ENCODE results near the gene PLAAT3.
"Not testable (repeated sequence)": the region's sequence is repeated elsewhere in the genome, so short reads cannot be mapped to it uniquely, and the experiment has no call there.

PLAAT3 gene

DNA sequence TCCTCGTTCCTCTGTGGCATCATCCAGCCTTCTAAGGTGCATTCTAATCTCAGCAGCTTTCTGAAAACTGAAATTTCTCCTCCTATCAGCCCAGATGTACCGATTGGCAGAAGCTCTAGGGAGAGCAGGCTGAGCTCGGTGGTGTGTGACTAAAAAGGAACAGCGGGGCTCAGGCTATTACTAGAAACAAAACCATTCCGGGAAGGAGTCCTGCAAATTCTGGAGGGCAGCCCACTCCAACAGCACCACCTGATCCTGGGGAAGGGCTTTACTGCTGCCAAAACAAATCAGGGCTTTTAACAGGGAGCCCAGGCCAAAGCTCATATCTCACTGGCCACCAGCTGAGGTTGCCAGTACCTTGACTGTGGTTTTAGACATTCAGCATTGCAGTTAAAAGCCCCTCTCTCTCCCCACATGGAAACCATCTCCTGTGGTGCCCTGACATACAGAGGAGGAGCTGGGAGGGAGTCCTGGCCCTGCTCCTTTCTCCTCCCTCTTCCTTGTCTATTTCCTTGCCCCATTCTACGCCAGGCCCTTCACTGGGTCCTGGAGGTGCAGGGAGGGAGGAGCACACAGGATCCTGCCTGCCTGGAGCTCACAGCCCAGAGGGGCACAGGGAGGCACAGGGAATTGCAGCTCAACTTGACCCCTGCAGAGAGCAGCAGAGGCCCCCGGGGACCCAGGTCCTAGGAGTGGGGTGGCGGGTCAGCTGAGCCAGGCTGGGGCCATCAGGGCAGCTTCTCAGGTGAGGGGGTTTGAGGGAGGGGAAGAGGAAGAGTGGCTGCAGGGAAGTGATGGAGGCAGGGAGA lies 76.7 kb downstream of the PLAAT3 start:
- H3K36me3 ChIP-seq (ENCODE audit: control insufficient read depth, insufficient read depth, low read length), result no peaks in the 10 kb centered on the region
- no peak overlapping the region for H3K4me3 ChIP-seq (ENCODE audit: extremely low read depth, insufficient read depth, low read length, poor library complexity, severe bottlenecking)
- no peaks in the 10 kb centered on the region for H3K9me3 ChIP-seq (ENCODE audit: control insufficient read depth, low read length)
- WGBS, 2 experiments (ENCODE audit: insufficient coverage in 2 of 2), result 73 to 89% methylated on average over 3 to 4 of the region's 8 CpGs
- no peak overlapping the region for H3K27ac ChIP-seq (ENCODE audit: low read depth, low read length, severe bottlenecking)
- peaks cover 9% of the 10 kb centered on the region for H3K4me1 ChIP-seq (ENCODE audit: control insufficient read depth, insufficient read depth, low read length, poor library complexity, severe bottlenecking)

DNA sequence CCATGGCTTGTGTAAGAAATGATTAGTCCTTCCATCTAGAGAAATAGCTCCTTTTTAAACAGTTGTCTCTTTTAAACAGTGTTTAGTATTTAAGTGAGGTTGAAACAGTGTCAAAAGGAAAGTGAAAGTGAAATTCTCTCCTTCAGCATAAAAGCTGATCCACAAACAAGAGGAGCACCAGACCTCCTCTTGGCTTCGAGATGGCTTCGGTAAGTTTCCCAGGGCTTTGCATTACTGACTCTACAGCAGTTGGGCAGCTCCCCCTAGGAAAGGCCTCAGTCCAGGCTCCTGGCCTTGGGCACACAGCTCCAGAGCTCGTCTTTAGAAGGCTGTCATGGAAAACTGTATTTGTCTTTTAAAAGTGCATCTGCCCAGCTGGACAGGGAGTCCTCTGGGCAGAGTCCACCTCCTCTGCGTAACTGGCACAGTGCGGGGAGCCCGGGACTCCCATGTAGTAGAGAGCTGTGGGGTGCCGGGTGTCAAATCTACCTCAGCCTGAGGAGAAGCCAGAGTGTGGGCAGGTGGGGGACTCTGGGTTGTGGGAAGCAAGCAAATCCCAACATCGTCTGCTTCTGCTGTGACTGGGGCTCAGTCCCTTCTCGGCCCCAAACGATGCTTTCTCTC lies 77.5 kb downstream of the PLAAT3 start, which contains the start of gene PLAAT4:
Gene PLAAT4, plus strand, starts transcription at position 140 of the 624 bp plus-strand sequence. Its CDS starts 61 bp downstream, at position 201.
- WGBS, 2 experiments (ENCODE audit: insufficient coverage in 2 of 2), result 90 to 93% methylated on average over 10 of the region's 10 CpGs
- Histone ChIP-seq H3K27ac (ENCODE audit: low read depth, low read length, severe bottlenecking) (no peak within 1 kb of the TSS), H3K9me3 (ENCODE audit: control insufficient read depth, low read length) (no peaks in the 10 kb centered on the region), H3K4me1 (ENCODE audit: control insufficient read depth, insufficient read depth, low read length, poor library complexity, severe bottlenecking) (peaks cover 13% of the 10 kb centered on the region), H3K36me3 (ENCODE audit: control insufficient read depth, insufficient read depth, low read length) (no peaks in the 10 kb centered on the region), H3K4me3 (ENCODE audit: extremely low read depth, insufficient read depth, low read length, poor library complexity, severe bottlenecking) (no peak within 1 kb of the TSS)

DNA sequence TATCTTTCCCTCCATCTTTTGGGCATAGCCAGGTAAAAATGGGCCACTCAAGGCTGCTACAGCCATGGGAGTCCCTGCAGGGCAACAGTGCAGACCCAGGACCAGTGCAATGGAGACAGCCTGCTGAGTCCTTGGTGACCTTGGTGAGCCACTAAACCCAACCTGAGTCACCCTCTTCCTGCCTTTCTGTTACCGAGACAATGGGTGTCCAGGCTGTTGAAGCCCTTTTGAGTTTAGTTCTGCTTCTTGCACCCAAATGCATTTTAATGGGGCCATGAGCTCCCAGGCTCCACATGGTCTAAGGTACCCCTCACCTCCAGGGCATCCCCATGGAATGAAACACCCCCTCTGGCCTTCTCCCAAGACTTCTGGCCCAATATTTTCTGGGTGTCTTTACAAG lies 78.5 kb downstream of the PLAAT3 start:
- H3K4me3 ChIP-seq (ENCODE audit: extremely low read depth, insufficient read depth, low read length, poor library complexity, severe bottlenecking), result no peak overlapping the region
- H3K36me3 ChIP-seq (ENCODE audit: control insufficient read depth, insufficient read depth, low read length), result no peaks in the 10 kb centered on the region
- no peaks in the 10 kb centered on the region for H3K9me3 ChIP-seq (ENCODE audit: control insufficient read depth, low read length)
- no peak overlapping the region for H3K27ac ChIP-seq (ENCODE audit: low read depth, low read length, severe bottlenecking)
- peaks cover 13% of the 10 kb centered on the region for H3K4me1 ChIP-seq (ENCODE audit: control insufficient read depth, insufficient read depth, low read length, poor library complexity, severe bottlenecking)
- WGBS, 2 experiments (ENCODE audit: insufficient coverage in 2 of 2), result 90 to 100% methylated on average over 1 of the region's 1 CpG

DNA sequence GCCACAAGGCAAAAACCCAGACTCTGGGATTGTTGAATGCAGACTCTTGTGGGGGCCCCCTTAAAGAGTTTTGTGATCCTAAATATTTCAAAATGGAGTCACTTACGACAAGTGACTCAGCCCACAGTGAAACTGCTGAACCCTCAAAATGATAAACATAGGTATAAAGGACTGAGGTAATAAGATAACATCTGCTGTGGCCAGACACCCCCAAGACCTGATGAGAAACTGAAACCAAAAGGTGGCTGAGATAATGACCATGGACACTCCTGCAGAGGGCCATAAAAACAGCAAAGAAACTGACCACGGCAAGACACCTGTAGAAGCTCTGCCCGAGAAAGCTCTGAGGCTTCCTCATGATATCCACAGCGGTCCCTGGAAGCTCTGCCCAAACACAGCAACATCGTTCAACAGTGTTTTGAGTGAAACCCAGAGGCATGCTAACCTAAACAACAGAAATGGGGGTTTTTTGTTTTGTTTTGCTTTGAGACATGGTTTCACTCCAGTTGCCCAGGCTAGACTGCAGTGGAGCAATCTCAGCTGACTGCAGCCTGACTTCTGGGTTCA lies 79.3 kb downstream of the PLAAT3 start:
- no peaks in the 10 kb centered on the region for H3K9me3 ChIP-seq (ENCODE audit: control insufficient read depth, low read length)
- 93 to 95% methylated on average over 4 of the region's 5 CpGs for WGBS, 2 experiments (ENCODE audit: insufficient coverage in 2 of 2)
- peaks cover 13% of the 10 kb centered on the region for H3K4me1 ChIP-seq (ENCODE audit: control insufficient read depth, insufficient read depth, low read length, poor library complexity, severe bottlenecking)
- H3K36me3 ChIP-seq (ENCODE audit: control insufficient read depth, insufficient read depth, low read length), result no peaks in the 10 kb centered on the region
- H3K27ac ChIP-seq (ENCODE audit: low read depth, low read length, severe bottlenecking), result no peak overlapping the region
- H3K4me3 ChIP-seq (ENCODE audit: extremely low read depth, insufficient read depth, low read length, poor library complexity, severe bottlenecking), result no peak overlapping the region

DNA sequence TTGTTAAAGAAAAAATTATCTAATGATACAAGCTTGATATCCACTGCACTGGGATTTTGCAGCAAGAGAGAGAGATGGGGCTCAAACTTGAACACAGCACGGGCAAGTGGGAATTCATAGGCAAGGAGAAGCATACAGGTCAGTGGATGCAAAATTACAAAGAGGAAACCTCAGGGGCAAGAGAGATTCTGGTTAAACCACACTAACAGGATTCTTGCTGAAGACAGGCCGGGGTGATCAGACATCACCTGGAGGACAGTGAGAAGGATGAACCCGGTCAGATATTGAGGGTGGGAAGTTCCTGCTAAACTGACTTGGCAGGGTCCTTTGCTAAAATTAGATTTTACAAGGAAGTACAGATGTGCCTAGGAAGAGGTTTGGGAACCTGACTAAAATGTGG lies 80.2 kb downstream of the PLAAT3 start:
- H3K4me1 ChIP-seq (ENCODE audit: control insufficient read depth, insufficient read depth, low read length, poor library complexity, severe bottlenecking), result peaks cover 16% of the 10 kb centered on the region
- no peak overlapping the region for H3K4me3 ChIP-seq (ENCODE audit: extremely low read depth, insufficient read depth, low read length, poor library complexity, severe bottlenecking)
- H3K9me3 ChIP-seq (ENCODE audit: control insufficient read depth, low read length), result no peaks in the 10 kb centered on the region
- H3K27ac ChIP-seq (ENCODE audit: low read depth, low read length, severe bottlenecking), result no peak overlapping the region
- no peaks in the 10 kb centered on the region for H3K36me3 ChIP-seq (ENCODE audit: control insufficient read depth, insufficient read depth, low read length)
- WGBS, 2 experiments (ENCODE audit: insufficient coverage in 2 of 2), result 85 to 88% methylated on average over 3 of the region's 3 CpGs

DNA sequence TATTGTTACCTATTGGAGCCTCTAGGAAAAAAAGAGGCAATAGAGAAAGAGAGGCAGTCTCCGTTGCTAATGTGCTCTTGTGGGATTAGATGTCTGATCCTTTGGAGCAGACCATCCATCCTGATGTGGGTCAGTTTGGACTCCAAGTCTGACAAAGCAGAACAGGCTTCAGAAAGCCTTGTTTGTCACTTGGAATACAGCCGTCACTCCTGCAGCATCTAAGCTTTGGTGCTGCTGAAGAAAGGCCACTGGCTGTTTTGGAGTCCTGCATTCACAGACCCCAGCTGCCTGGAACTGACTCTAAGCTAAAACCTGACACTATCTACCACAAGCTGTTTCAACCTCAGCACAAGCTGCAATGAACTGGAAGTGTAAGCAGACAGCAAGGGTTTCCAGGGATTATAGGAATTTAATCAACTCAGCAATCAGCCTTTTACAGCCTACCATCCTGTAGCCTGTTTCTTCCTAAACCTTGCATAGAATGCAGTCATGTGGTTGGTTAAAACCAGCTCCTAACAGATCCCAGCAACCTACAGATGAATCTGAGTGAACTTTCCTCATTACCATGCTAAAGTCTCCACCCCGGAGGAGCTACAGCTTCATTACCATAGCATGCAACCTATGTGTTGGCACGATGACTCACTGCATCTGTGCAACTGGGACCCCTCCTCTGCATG lies 81.3 kb downstream of the PLAAT3 start:
- peaks cover 16% of the 10 kb centered on the region for H3K4me1 ChIP-seq (ENCODE audit: control insufficient read depth, insufficient read depth, low read length, poor library complexity, severe bottlenecking)
- no peaks in the 10 kb centered on the region for H3K36me3 ChIP-seq (ENCODE audit: control insufficient read depth, insufficient read depth, low read length)
- H3K9me3 ChIP-seq (ENCODE audit: control insufficient read depth, low read length), result no peaks in the 10 kb centered on the region
- no peak overlapping the region for H3K27ac ChIP-seq (ENCODE audit: low read depth, low read length, severe bottlenecking)
- WGBS, 2 experiments (ENCODE audit: insufficient coverage in 2 of 2), result 62 to 92% methylated on average over 2 to 4 of the region's 4 CpGs
- H3K4me3 ChIP-seq (ENCODE audit: extremely low read depth, insufficient read depth, low read length, poor library complexity, severe bottlenecking), result no peak overlapping the region

DNA sequence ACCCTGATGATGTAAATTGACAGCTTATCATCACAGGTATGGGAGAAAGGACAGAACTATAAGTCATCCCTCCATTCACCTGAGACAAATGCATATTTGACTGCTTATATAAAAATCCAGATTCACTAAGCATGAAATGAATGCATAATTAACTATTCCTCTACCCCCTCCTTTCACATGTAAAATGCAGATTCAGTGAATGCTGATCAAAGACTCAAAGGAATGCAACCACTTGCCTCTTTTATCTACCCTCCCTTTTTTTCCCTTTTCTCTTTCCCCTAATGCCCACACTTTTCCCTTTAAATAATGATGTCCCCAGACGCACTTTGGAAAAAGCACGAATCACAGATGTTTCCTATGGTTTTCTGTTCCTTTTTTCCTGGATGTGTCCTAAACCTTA lies 82.1 kb downstream of the PLAAT3 start:
- Histone ChIP-seq H3K9me3 (ENCODE audit: control insufficient read depth, low read length) (no peaks in the 10 kb centered on the region), H3K36me3 (ENCODE audit: control insufficient read depth, insufficient read depth, low read length) (no peaks in the 10 kb centered on the region), H3K4me1 (ENCODE audit: control insufficient read depth, insufficient read depth, low read length, poor library complexity, severe bottlenecking) (peaks cover 16% of the 10 kb centered on the region), H3K4me3 (ENCODE audit: extremely low read depth, insufficient read depth, low read length, poor library complexity, severe bottlenecking) (no peak overlapping the region), H3K27ac (ENCODE audit: low read depth, low read length, severe bottlenecking) (no peak overlapping the region)
- WGBS, 2 experiments (ENCODE audit: insufficient coverage in 2 of 2), result 55 to 63% methylated on average over 2 of the region's 2 CpGs

DNA sequence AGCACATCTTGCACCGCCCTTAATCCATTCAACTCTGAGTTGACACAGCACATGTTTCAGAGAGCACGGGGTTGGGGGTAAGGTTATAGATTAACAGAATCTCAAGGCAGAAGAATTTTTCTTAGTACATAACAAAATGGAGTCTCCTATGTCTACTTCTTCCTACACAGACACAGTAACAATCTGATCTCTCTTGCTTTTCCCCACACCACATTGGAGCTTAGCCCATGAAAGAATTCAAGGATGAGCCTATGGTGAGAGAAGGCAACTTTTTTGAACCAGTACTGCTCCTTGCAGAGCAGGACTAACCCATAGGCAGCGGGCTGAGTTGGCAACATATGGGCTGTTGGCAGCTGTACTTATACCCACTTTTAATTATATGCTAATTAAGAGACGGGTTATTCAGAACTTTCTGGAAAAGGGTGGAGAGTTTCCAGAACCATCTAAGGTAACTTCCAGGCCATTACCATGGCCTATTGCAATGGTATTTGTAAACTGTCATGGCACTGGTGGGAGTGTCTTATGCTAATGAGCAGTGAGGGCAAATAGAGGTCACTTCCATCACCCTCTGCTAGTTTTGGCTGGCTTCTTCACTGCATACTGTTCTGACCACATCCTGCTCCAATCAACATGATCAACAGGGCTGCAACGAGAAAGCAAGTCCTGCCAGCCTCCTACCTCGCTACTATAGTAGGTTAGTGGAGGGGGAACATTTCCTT lies 83.0 kb downstream of the PLAAT3 start:
- not testable (repeated sequence) for H3K27ac ChIP-seq (ENCODE audit: low read depth, low read length, severe bottlenecking); H3K9me3 ChIP-seq (ENCODE audit: control insufficient read depth, low read length); H3K4me3 ChIP-seq (ENCODE audit: extremely low read depth, insufficient read depth, low read length, poor library complexity, severe bottlenecking); H3K36me3 ChIP-seq (ENCODE audit: control insufficient read depth, insufficient read depth, low read length)
- peaks cover 16% of the 10 kb centered on the region for H3K4me1 ChIP-seq (ENCODE audit: control insufficient read depth, insufficient read depth, low read length, poor library complexity, severe bottlenecking)
- WGBS, 2 experiments (ENCODE audit: insufficient coverage in 2 of 2), result no CpG with 5 or more reads among the region's 6 CpGs

DNA sequence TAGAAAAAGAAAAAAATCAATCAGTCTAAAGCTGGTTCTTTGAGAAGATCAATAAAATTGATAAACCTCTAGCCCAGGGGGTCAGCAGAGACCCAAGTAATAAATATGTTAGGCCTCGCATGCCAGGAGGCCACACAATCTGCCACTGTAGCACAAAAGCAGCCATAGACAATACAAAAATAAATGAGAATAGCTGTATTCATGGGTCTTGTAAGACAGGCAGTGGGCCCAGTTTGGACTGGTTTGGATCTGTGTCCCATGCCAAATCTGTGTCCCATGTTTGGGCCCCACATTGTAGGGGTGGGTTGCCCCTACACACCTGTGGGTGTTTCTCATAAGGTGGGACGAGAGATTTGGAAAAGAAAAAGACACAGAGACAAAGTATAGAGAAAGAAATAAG lies 84.2 kb downstream of the PLAAT3 start:
- Histone ChIP-seq H3K27ac (ENCODE audit: low read depth, low read length, severe bottlenecking) (no peak overlapping the region), H3K9me3 (ENCODE audit: control insufficient read depth, low read length) (no peaks in the 10 kb centered on the region), H3K36me3 (ENCODE audit: control insufficient read depth, insufficient read depth, low read length) (no peaks in the 10 kb centered on the region), H3K4me3 (ENCODE audit: extremely low read depth, insufficient read depth, low read length, poor library complexity, severe bottlenecking) (no peak overlapping the region), H3K4me1 (ENCODE audit: control insufficient read depth, insufficient read depth, low read length, poor library complexity, severe bottlenecking) (peaks cover 16% of the 10 kb centered on the region)
- WGBS, 2 experiments (ENCODE audit: insufficient coverage in 2 of 2), result 86% methylated on average over 2 of the region's 2 CpGs; no CpG with 5 or more reads in 1 of the 2 experiments

DNA sequence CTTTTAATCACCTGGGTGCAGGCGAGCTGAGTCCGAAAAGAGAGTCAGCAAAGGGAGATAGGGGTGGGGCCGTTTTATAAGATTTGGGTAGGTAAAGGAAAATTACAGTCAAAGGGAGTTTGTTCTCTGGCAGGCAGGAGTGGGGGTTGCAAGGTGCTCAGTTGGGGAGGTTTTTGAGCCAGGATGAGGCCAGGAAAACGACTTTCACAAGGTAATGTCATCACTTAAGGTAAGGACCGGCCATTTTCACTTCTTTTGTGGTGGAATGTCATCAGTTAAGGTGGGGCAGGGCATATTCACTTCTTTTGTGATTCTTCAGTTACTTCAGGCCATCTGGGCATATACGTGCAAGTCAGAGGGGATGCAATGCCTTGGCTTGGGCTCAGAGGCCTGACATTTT lies 84.9 kb downstream of the PLAAT3 start:
- 0 to 56% methylated on average over 2 to 5 of the region's 6 CpGs for WGBS, 2 experiments (ENCODE audit: insufficient coverage in 2 of 2)
- not testable (repeated sequence) for H3K9me3 ChIP-seq (ENCODE audit: control insufficient read depth, low read length); H3K4me3 ChIP-seq (ENCODE audit: extremely low read depth, insufficient read depth, low read length, poor library complexity, severe bottlenecking); H3K27ac ChIP-seq (ENCODE audit: low read depth, low read length, severe bottlenecking); H3K36me3 ChIP-seq (ENCODE audit: control insufficient read depth, insufficient read depth, low read length)
- H3K4me1 ChIP-seq (ENCODE audit: control insufficient read depth, insufficient read depth, low read length, poor library complexity, severe bottlenecking), result peaks cover 16% of the 10 kb centered on the region
